ENCODE data around the gene PTPRN2.
"Not testable (repeated sequence)": the region's sequence is repeated elsewhere in the genome, so short reads cannot be mapped to it uniquely, and the experiment has no call there.

PTPRN2 gene

GRCh38 chr7:157497367-157497743 is 1090.3 kb downstream of the PTPRN2 start:
- no peak for DNase-seq (ENCODE audit: low spot score)

- no peak for DNase-seq (ENCODE audit: low spot score)
These were observed 1091.0 kb downstream of the PTPRN2 start for GRCh38 chr7:157496416-157497275.

GRCh38 chr7:157495594-157495993 is 1092.0 kb downstream of the PTPRN2 start:
- no peak for DNase-seq (ENCODE audit: low spot score)

GRCh38 chr7:157495177-157495553 is 1092.5 kb downstream of the PTPRN2 start:
- DNase-seq (ENCODE audit: low spot score), result no peak

GRCh38 chr7:157494506-157495176 is 1093.0 kb downstream of the PTPRN2 start:
- DNase-seq (ENCODE audit: low spot score), result no peak

GRCh38 chr7:157493776-157494175 is 1093.8 kb downstream of the PTPRN2 start:
- DNase-seq (ENCODE audit: low spot score), result no peak

GRCh38 chr7:157493017-157493416 is 1094.6 kb downstream of the PTPRN2 start:
- DNase-seq (ENCODE audit: low spot score), result no peak

GRCh38 chr7:157490465-157490912 is 1097.1 kb downstream of the PTPRN2 start:
- no peak for DNase-seq (ENCODE audit: low spot score)

- DNase-seq (ENCODE audit: low spot score), result not testable (repeated sequence)
These were observed 1097.8 kb downstream of the PTPRN2 start for GRCh38 chr7:157489870-157490269.

Data from putamen (tissue), 1 donor.